IMR-90 (cell line): ENCODE data around the gene IL21. TPM values are rescaled to one million over a fixed set of nuclear protein-coding genes. Genes with fewer than 3 reads are reported as not detected.
A peak's percentile ranks its signal among the peaks of the same experiment; 100 is the strongest.

Source experiments
- ATAC-seq: fragments of 200-7000 bp; cut with Tn5 transposase; 2 replicates; pipeline ENCODE4 v1.9.1; 2020; ENCODE audit warnings: low read depth, mild to moderate bottlenecking, moderate library complexity
- BruUV-seq: library from RNA; stranded (reverse); fragments of 400-500 nt; replicated peaks from 2 replicates; lab custom pipeline; 2021; lab: Mats Ljungman, UMichigan
- CTCF ChIA-PET: fragments of 300-600 bp; formaldehyde crosslinking; extraction: SDS; loops from one replicate; lab custom pipeline; 2021; ENCODE audit warnings: antibody characterized with exemption; lab: Yijun Ruan, JAX
- POLR2A ChIA-PET: fragments of 300-600 bp; sonication (Branson Sonifier 250); formaldehyde crosslinking; loops from one replicate; lab custom pipeline; 2022; ENCODE audit warnings: antibody characterized with exemption; ENCODE audit not compliant: unreplicated experiment; lab: Charles Lee
- DNase-seq: peaks from one replicate; pipeline ENCODE4 v3.0.0; 2013
- H2AFZ ChIP-seq: replicated peaks from 2 replicates; pipeline ENCODE3; 2013; ENCODE audit warnings: low read length, mild to moderate bottlenecking; ENCODE audit not compliant: poor library complexity
- H2AK5ac ChIP-seq: 2 replicates; pipeline ENCODE4 v1.6.1; 2013; ENCODE audit warnings: low read depth, low read length, inconsistent platforms
- H2AK9ac ChIP-seq: replicated peaks from 2 replicates; pipeline ENCODE3; 2013; ENCODE audit warnings: mild to moderate bottlenecking, low read depth, low read length, moderate library complexity; ENCODE audit not compliant: poor library complexity
- H2BK120ac ChIP-seq: 2 replicates; pipeline ENCODE4 v1.6.1; 2013; ENCODE audit warnings: low read depth, low read length, inconsistent platforms
- H2BK15ac ChIP-seq: 3 replicates; pipeline ENCODE4 v1.6.1; 2013; ENCODE audit warnings: low read depth, low read length, inconsistent platforms
- H2BK20ac ChIP-seq: 2 replicates; pipeline ENCODE4 v1.6.1; 2013; ENCODE audit warnings: low read depth, mild to moderate bottlenecking, inconsistent platforms, low read length, moderate library complexity
- H2BK5ac ChIP-seq: 2 replicates; pipeline ENCODE4 v1.6.1; 2013; ENCODE audit warnings: mild to moderate bottlenecking, low read depth, low read length, inconsistent platforms; ENCODE audit not compliant: poor library complexity, severe bottlenecking
- H3K14ac ChIP-seq: replicated peaks from 2 replicates; pipeline ENCODE4 v1.6.1; 2013; ENCODE audit warnings: low read depth, low read length, inconsistent platforms
- H3K18ac ChIP-seq: 2 replicates; pipeline ENCODE4 v1.6.1; 2013; ENCODE audit warnings: low read depth, low read length, control low read depth
- H3K23ac ChIP-seq: 2 replicates; pipeline ENCODE4 v1.6.1; 2013; ENCODE audit warnings: low read depth, low read length, inconsistent platforms
- H3K27ac ChIP-seq: 2 replicates; pipeline ENCODE4 v1.5.1; 2013; ENCODE audit warnings: mild to moderate bottlenecking, control low read depth, low read length; ENCODE audit not compliant: insufficient read depth
- H3K27me3 ChIP-seq: 2 replicates; pipeline ENCODE4 v1.6.1; 2013; ENCODE audit warnings: low read length; ENCODE audit not compliant: control insufficient read depth, insufficient read depth
- H3K36me3 ChIP-seq: 2 replicates; pipeline ENCODE4 v1.6.1; 2013; ENCODE audit warnings: low read length, mixed read lengths; ENCODE audit not compliant: control insufficient read depth, insufficient read depth
- H3K4ac ChIP-seq: 2 replicates; pipeline ENCODE4 v1.6.1; 2013; ENCODE audit warnings: low read depth, low read length, inconsistent platforms
- H3K4me1 ChIP-seq: 2 replicates; pipeline ENCODE4 v1.6.1; 2013; ENCODE audit warnings: low read length, mixed read lengths; ENCODE audit not compliant: control insufficient read depth, insufficient read depth
- H3K4me2 ChIP-seq: 2 replicates; pipeline ENCODE4 v1.6.1; 2013; ENCODE audit warnings: low read depth, mild to moderate bottlenecking, control low read depth, low read length, moderate library complexity
- H3K4me3 ChIP-seq: 2 replicates; pipeline ENCODE4 v1.5.1; 2013; ENCODE audit warnings: low read depth, mild to moderate bottlenecking, control low read depth, low read length, moderate library complexity; ENCODE audit not compliant: insufficient read depth
- H3K56ac ChIP-seq: 2 replicates; pipeline ENCODE4 v1.6.1; 2013; ENCODE audit warnings: low read length, inconsistent platforms; ENCODE audit not compliant: insufficient read depth; ENCODE audit errors: extremely low read depth
- H3K79me1 ChIP-seq, 2 experiments: 2 replicates each; pipeline ENCODE4 v1.6.1; 2013; ENCODE audit warnings: low read length in 2 of 2, inconsistent platforms in 1 of 2, low read depth in 1 of 2
- H3K9ac ChIP-seq: 2 replicates; pipeline ENCODE4 v1.6.1; 2013; ENCODE audit warnings: low read depth, low read length, control low read depth
- H3K9me1 ChIP-seq: 2 replicates; pipeline ENCODE4 v1.6.1; 2013; ENCODE audit warnings: low read length, inconsistent platforms; ENCODE audit not compliant: insufficient read depth
- H3K9me3 ChIP-seq: 2 replicates; pipeline ENCODE4 v1.6.1; 2013; ENCODE audit warnings: low read length; ENCODE audit not compliant: control insufficient read depth, insufficient read depth
- H4K20me1 ChIP-seq: 2 replicates; pipeline ENCODE4 v1.6.1; 2013; ENCODE audit warnings: low read length, inconsistent platforms; ENCODE audit not compliant: insufficient read depth
- H4K5ac ChIP-seq: 2 replicates; pipeline ENCODE4 v1.6.1; 2013; ENCODE audit warnings: mild to moderate bottlenecking, low read depth, low read length, control low read depth
- H4K8ac ChIP-seq, 2 experiments: 2 replicates each; pipeline ENCODE4 v1.6.1; 2013; ENCODE audit warnings: low read depth in 2 of 2, low read length in 2 of 2, control low read depth in 1 of 2, inconsistent platforms in 1 of 2
- H4K91ac ChIP-seq: 2 replicates; pipeline ENCODE4 v1.6.1; 2013; ENCODE audit warnings: low read depth, low read length, inconsistent platforms; ENCODE audit not compliant: insufficient read depth
- BHLHE40 ChIP-seq: fragments of 150-350 bp; IDR thresholded peaks from 2 replicates; pipeline ENCODE4 v1.6.1; 2016; ENCODE audit warnings: mild to moderate bottlenecking, low read depth, low read length
- CEBPB ChIP-seq: IDR thresholded peaks from 2 replicates; pipeline ENCODE4 v1.6.1; 2012; ENCODE audit warnings: low read depth, low read length, improper control_type of control experiment
- CHD1 ChIP-seq: IDR thresholded peaks from 2 replicates; pipeline ENCODE4 v1.6.1; 2012; ENCODE audit warnings: low read depth, low read length, improper control_type of control experiment
- FOS ChIP-seq: fragments of 150-350 bp; IDR thresholded peaks from 2 replicates; pipeline ENCODE4 v1.6.1; 2016; ENCODE audit warnings: low read depth, low read length
- MAFK ChIP-seq: IDR thresholded peaks from 2 replicates; pipeline ENCODE4 v1.6.1; 2012; ENCODE audit warnings: low read depth, low read length, improper control_type of control experiment
- MAZ ChIP-seq: IDR thresholded peaks from 2 replicates; pipeline ENCODE4 v1.6.1; 2012; ENCODE audit warnings: low read depth, mild to moderate bottlenecking, low read length, improper control_type of control experiment, moderate library complexity, borderline replicate concordance
- MXI1 ChIP-seq: IDR thresholded peaks from 2 replicates; pipeline ENCODE4 v1.6.1; 2012; ENCODE audit warnings: low read depth, mild to moderate bottlenecking, low read length, moderate library complexity, borderline replicate concordance
- NFE2L2 ChIP-seq: fragments of 150-350 bp; IDR thresholded peaks from 2 replicates; pipeline ENCODE4 v1.6.1; 2016; ENCODE audit warnings: low read depth, mild to moderate bottlenecking, low read length
- POLR2A ChIP-seq: IDR thresholded peaks from 2 replicates; pipeline ENCODE4 v1.6.1; 2012; ENCODE audit warnings: mild to moderate bottlenecking, low read depth, low read length
- RAD21 ChIP-seq: IDR thresholded peaks from 2 replicates; pipeline ENCODE4 v1.6.1; 2012; ENCODE audit warnings: low read length, improper control_type of control experiment
- RCOR1 ChIP-seq: IDR thresholded peaks from 2 replicates; pipeline ENCODE4 v1.6.1; 2012; ENCODE audit warnings: mild to moderate bottlenecking, low read length, improper control_type of control experiment; ENCODE audit not compliant: insufficient replicate concordance
- RFX5 ChIP-seq: IDR thresholded peaks from 2 replicates; pipeline ENCODE4 v1.8.0; 2012; ENCODE audit warnings: low read depth, mild to moderate bottlenecking, low read length, moderate library complexity
- WGBS, 2 experiments: methylation state at CpG; one replicate each; pipeline versions ENCODE4 v1.1.5 to v1.1.7; 2013; ENCODE audit warnings: missing lambda C conversion rate in 2 of 2; ENCODE audit not compliant: insufficient read length in 1 of 2; ENCODE audit errors: extremely low coverage in 2 of 2; 5-methylcytosine and 5-hydroxymethylcytosine counted together
- dilution Hi-C: fragments of 300-500 bp; cut with HindIII; formaldehyde crosslinking; loops from one replicate; pipeline ENCODE4 v1.14.3; 2018; ENCODE audit warnings: low sequenced_read_pairs; ENCODE audit not compliant: unreplicated experiment
- in situ Hi-C: fragments of 300-500 bp; cut with MboI; formaldehyde crosslinking; loops from 3 replicates; pipeline ENCODE4 v1.14.3; 2019; ENCODE audit warnings: low sequenced_read_pairs, inconsistent platforms, mixed read lengths
- intact Hi-C: fragments of 100-400 bp; cut with micrococcal nuclease; formaldehyde crosslinking; loops from 2 replicates; pipeline ENCODE4 v1.10.0; 2022
- polyA plus RNA-seq, 3 experiments: library from polyadenylated mRNA; depleted of rRNA; stranded (reverse); fragments of >200 nt; gene quantifications; 2 replicates each; pipeline ENCODE4 v1.2.3, GENCODE V29; 2012; ENCODE audit warnings: low replicate concordance in 1 of 3
- total RNA-seq: library from RNA; depleted of rRNA; stranded (reverse); fragments of >200 nt; gene quantifications from 2 replicates; pipeline ENCODE4 v1.2.3, GENCODE V29; 2012
- TF ChIP-seq, protein P1 (sequence below): conservative IDR thresholded peaks from 2 replicates; pipeline ENCODE4 v1.5.1; 2012; ENCODE audit warnings: mild to moderate bottlenecking, low read depth, low read length, improper control_type of control experiment
- TF ChIP-seq, protein P2 (sequence below): fragments of 150-350 bp; IDR thresholded peaks from 2 replicates; pipeline ENCODE4 v1.6.1; 2016; ENCODE audit warnings: low read depth, mild to moderate bottlenecking, low read length, moderate library complexity, borderline replicate concordance

Gene IL21
- total and polyA plus RNA-seq, 2 of the 4 experiments (the other 2 are of a cell fraction): not detected

DNA sequence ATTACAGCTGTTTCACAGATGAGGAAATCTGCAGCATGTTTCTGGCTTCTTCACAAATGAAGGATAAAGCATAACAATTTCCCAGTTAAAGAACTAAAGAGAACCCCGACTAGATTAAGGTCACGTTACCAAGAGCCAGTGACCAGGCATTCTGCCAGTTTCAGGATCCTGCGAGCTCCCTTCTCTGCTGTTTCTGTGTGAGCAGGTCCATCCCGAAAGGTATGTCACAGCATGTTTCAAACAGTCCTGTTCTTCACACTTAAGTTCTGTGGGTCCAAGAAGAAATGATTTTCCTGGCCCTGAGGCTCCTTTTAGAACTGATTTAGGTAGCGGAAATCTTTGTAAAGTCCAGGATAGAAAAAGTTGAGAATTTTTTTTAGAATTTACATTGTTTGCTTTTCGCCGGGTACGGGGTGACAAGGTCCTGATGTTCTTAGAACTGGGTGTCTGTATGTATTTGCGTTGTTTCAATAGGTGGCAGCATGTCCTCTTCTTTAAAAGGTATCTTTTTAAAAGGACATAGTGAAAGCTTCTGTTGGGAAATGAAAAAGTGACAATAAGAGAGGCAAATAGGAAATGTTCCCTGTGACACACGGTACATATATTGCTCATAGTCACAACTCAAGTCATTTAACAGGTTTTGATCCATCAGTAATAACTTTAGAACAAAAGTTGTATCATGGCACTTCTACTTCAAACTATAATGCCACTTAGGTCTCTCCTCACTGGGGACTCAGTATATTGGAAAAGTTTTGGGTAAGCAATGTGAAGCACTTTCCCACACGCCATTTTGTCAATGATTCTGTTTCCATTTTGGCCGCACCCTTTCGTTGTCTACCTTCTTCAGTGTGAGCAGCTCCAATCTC lies 18.4 kb downstream of the IL21 start:
- Histone ChIP-seq H2BK15ac (no peak overlapping the region), H2AFZ (peak overlapping the region; percentile 73), H2BK120ac (no peak overlapping the region), H3K18ac (no peak overlapping the region), H2BK5ac (no peak overlapping the region), H3K23ac (no peak overlapping the region), H3K4me2 (peak overlapping the region; percentile 28), H3K14ac (no peak overlapping the region), H3K4ac (no peak overlapping the region), H3K27ac (no peak overlapping the region), H3K4me1 (no peaks in the 10 kb centered on the region), H3K9me3 (no peaks in the 10 kb centered on the region), H3K9me1 (no peaks in the 10 kb centered on the region), H2AK9ac (no peak overlapping the region), H4K20me1 (no peaks in the 10 kb centered on the region), H3K4me3 (no peak overlapping the region), H3K27me3 (peaks cover 2% of the 10 kb centered on the region; the same call in 1 of the 2 replicates), H3K36me3 (no peaks in the 10 kb centered on the region), H2AK5ac (no peak overlapping the region), H4K8ac (0 out of 4 replicates have a peak overlapping the region, but pooled peaks of 1 of the 2 experiments have one; percentile 36), H4K5ac (no peak overlapping the region), H2BK20ac (no peak overlapping the region), H3K79me1 (no peaks in the 10 kb centered on the region), H3K56ac (no peak overlapping the region), H3K9ac (no peak overlapping the region), H4K91ac (no peak overlapping the region)
- POLR2A ChIA-PET: interaction anchor here (0.5 to 0.6 kb wide), 2 partner anchors 130 to 296 kb away, joined by 3 to 5 read pairs; partner anchors contain the start of gene BBS12
- intact Hi-C loops (loop anchor here (1.0 to 10.0 kb wide), 4 partner anchors 115 to 328 kb away; no protein-coding TSS in a partner anchor), in situ Hi-C loops (loop anchor here (5.0 kb wide), 2 partner anchors 120 to 320 kb away; partner anchors contain the start of gene NUDT6), dilution Hi-C loops (loop anchor here (25.0 kb wide), 1 partner anchor 310 kb away; the partner anchor contains the start of gene NUDT6)
- CTCF ChIA-PET: interaction anchor here (1.2 to 2.8 kb wide), 3 partner anchors 9 to 312 kb away, joined by 5 to 18 read pairs (median 7); no protein-coding TSS in a partner anchor
- DNase-seq (peak; percentile 54), ATAC-seq (peak; percentile 89)
- no TSS peak for BruUV-seq
- WGBS, 2 experiments: 37% methylated on average over 6 of the region's 13 CpGs; no CpG with 5 or more reads in 1 of the 2 experiments
- no peak for TF ChIP-seq CEBPB
- no peak for TF ChIP-seq MXI1
- TF ChIP-seq MAZ: no peak
- peak; percentile 62 for TF ChIP-seq RAD21
- no peak for TF ChIP-seq POLR2A
- TF ChIP-seq, protein P1, sequence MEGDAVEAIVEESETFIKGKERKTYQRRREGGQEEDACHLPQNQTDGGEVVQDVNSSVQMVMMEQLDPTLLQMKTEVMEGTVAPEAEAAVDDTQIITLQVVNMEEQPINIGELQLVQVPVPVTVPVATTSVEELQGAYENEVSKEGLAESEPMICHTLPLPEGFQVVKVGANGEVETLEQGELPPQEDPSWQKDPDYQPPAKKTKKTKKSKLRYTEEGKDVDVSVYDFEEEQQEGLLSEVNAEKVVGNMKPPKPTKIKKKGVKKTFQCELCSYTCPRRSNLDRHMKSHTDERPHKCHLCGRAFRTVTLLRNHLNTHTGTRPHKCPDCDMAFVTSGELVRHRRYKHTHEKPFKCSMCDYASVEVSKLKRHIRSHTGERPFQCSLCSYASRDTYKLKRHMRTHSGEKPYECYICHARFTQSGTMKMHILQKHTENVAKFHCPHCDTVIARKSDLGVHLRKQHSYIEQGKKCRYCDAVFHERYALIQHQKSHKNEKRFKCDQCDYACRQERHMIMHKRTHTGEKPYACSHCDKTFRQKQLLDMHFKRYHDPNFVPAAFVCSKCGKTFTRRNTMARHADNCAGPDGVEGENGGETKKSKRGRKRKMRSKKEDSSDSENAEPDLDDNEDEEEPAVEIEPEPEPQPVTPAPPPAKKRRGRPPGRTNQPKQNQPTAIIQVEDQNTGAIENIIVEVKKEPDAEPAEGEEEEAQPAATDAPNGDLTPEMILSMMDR: peak; percentile 54
- TF ChIP-seq, protein P2, sequence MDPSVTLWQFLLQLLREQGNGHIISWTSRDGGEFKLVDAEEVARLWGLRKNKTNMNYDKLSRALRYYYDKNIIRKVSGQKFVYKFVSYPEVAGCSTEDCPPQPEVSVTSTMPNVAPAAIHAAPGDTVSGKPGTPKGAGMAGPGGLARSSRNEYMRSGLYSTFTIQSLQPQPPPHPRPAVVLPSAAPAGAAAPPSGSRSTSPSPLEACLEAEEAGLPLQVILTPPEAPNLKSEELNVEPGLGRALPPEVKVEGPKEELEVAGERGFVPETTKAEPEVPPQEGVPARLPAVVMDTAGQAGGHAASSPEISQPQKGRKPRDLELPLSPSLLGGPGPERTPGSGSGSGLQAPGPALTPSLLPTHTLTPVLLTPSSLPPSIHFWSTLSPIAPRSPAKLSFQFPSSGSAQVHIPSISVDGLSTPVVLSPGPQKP: no peak
- TF ChIP-seq RFX5: no peak
- TF ChIP-seq NFE2L2: no peak
- TF ChIP-seq FOS: no peak
- no peak for TF ChIP-seq BHLHE40
- no peak for TF ChIP-seq CHD1
- no peak for TF ChIP-seq RCOR1
- no peak for TF ChIP-seq MAFK
